CD4-positive, alpha-beta T cell treated with Interleukin-17A for 4 hours (primary cell): ENCODE data around the gene MEMO1.
"Not testable (repeated sequence)": the region's sequence is repeated elsewhere in the genome, so short reads cannot be mapped to it uniquely, and the experiment has no call there.

Source experiments
- DNase-seq: peaks from one replicate; pipeline ENCODE4 v3.0.0-alpha.2; 2020; ENCODE audit warnings: mixed read lengths

Gene MEMO1

DNA sequence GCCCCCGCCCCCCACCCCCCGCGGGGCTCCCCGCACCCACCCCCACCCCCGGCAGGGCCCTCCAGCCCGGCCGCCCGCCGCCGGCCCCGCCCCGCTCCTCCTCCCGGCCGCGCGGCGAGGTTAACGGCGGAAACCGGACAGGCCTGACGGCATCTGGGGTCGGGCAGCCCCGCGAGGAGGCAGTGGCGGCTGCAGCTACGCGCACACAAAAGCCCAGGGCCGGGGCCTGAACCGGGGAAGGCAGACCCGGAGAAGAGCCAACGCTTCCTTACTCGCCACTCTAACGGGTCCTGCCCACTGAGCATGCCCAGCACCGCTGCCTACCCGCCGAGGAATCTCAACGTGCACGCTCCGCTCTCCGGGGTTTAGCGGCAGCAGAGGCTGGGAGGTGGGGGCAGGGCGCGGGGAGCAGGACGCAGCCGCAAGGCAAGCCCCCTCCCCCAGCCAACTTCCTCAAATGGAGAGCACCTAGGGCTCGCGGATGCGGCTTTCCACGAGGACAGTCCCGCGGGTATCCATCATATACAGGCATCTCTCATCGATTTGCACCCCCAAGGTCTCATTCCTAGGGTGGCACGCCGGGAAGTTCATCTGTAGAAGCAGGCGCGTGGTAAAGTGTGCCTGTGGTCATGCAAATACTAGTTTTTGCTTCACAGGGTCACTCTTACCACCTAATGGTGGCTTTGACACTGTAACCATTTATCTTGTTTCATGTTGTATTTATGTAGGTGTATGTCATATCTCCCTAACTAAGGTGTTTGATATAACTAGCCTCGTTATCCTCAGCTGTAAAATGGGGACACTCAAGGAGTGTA, at the start of gene MEMO1:
TSS of gene MEMO1 (minus strand) at position 339 of the 815 bp plus-strand sequence. CDS start 761 bp downstream, outside the sequence.
- peak; percentile 95 for DNase-seq

DNA sequence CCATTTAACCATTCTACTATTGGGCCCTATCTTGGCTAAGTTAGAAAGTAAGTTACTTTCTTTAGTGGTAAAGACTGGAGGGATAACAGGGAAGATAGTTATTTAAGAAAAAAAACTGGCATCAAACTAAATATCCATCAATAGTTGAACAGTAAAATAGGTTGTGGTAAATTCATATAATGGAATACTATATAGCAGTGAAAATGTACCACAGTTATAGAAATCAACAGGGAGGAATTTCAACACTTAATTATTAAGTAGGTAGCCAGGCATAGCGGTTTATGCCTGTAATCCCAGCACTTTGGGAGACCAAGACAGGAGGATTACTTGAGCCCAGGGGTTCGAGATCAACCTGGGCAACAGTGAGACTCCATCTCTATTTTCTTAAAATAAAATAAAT, 49.5 kb upstream of the MEMO1 start:
- no peak for DNase-seq

DNA sequence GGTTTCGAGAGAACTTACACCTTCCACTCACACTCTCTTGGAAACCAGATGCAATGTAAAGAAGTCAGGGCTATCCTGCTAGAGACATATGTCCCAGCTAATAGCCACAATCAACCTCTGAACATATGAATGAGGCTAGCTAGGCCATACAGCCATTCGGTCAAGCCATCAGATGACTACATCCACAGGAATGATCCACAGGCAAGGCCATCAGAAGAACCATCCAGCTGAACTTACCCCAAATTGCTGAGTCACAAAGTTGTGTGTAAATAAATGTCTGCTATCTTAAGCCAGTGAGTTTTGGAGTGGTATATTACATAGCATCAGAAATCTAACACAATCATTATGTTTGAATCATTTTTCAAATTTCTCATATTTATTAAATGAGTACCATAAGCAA, 47.3 kb upstream of the MEMO1 start:
- DNase-seq: no peak

DNA sequence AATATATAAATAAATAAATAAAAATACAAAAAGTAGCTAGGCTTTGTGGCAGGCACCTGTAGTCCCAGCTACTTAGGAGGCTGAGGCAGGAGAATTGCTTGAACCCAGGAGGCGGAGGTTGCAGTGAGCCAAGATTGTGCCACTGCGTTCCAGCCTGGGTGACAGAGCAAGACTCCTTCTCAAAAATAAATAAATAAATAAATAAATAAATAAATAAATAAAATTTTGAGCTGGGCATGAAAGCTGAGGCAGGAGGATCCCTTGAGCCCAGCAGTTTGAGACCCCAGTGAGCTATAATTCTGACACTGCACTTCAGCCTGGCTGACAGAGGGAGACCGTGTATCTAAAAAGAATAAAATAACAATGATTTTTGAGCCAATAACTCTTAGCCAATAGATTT, 43.8 kb upstream of the MEMO1 start:
- not testable (repeated sequence) for DNase-seq

DNA sequence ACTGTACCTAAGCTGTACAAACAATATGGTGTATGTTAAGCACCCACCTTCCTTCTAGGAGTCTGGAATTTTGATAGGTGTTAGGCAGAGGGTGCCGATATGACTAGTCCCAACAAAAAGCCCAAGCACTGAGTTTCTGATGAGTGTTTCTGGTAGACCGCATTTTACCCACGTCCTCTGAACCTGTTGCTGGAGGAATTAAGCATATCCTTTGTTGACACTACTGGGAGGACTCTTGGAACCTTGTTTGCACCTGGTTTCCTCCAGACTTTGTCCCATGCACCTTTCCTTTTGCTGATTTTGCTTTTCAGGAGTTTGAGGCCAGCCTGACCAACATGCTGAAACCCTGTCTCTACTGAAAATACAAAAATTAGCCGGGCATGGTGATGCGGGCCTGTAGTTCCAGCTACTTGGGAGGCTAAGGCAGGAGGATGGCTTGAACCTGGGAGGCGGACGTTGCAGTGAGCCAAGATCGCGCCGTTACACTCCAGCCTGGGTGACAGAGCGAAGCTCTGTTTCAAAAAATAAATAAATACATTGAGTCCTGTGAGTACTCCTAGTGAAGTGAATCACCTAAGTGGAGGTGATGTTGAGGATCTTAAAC, 41.1 kb upstream of the MEMO1 start:
- no peak for DNase-seq

DNA sequence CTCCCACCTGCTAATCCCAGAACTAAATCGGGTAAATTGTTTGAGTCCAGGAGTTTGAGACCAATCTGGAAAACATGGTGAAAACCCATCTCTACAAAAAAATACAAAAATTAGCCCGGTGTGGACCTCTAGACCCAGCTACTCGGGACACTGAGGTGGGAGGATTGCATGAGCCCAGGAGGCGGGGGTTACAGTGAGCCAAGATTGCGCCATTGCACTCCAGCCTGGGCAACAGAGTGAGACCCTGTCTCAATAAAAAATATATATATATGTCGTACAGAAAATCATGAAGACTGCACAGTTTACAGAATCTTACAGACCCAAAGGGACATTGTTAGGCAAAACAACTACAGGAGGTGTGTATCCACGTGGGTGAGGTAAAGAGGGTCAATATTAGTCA, 32.8 kb upstream of the MEMO1 start:
- no peak for DNase-seq

DNA sequence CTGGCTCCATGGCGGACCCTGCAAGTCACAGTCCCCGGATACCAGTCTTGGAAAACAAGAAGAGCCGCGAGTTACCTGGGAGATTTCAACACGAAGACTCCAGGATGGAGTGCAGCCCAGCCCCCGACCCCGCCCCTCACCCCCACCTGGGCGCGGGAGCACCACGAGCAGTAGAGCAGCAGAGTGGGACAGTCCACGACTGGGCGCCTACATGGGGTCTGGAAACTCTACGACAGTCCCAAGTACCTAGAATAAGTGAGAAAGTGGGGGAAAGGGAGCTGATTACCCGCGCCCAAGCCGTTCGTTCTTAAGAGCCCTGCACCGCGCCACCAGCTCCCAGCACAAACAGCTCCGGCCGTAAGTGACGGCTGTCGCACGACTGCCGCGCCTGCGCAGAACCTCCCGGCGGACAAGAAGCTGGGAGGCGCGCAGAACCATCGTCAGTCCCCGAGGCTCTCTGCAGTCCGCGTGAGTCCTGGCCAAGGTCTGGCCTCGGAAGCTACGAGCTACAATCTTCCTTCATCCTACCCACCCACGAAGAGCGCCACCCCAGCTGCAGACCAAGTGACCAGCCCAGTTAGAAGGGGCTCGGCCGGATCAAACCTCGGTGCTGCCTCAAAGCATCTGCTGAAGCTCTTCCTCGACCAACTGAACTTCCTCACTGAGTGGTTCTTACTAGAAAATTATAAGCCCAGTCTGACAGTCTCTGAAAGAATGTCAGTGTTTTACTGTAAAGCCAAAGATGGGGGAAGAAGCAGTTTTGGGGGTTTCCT, 28.8 kb upstream of the MEMO1 start, which contains the start of gene DPY30:
TSS of gene DPY30 (minus strand) at position 359 of the 773 bp plus-strand sequence. CDS start at position 10, 349 bp downstream.
- peak; percentile 92 for DNase-seq

DNA sequence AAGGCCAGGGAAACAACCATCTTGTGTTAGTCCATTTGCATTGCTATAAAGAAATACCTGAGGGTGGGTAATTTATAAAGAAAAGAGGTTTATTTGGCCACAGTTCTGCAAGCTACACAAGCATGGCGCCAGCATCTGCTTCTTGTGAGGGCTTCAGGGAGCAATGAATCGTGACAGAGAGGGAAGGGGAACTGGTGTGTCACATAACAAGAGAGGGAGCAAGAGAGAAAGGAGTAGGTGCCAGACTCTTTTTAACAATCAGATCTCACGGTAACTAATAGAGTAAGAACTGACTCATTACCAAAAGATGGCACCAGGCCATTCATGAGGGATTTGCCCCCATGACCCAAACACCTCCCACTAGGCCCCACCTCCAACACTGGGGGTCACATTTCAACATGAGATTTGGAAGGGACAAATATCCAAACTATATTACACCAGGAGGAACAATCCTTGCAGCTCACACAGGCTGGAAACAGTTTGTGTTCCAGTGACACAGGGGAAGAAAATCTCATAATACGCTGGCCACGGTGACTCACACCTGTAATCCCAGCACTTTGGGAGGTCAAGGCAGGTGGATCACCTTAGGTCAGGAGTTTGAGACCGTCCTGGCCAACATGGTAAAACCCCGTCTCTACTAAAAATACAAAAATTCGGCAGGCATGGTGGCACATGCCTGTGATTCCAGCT, 23.5 kb upstream of the MEMO1 start:
- DNase-seq: not testable (repeated sequence)

DNA sequence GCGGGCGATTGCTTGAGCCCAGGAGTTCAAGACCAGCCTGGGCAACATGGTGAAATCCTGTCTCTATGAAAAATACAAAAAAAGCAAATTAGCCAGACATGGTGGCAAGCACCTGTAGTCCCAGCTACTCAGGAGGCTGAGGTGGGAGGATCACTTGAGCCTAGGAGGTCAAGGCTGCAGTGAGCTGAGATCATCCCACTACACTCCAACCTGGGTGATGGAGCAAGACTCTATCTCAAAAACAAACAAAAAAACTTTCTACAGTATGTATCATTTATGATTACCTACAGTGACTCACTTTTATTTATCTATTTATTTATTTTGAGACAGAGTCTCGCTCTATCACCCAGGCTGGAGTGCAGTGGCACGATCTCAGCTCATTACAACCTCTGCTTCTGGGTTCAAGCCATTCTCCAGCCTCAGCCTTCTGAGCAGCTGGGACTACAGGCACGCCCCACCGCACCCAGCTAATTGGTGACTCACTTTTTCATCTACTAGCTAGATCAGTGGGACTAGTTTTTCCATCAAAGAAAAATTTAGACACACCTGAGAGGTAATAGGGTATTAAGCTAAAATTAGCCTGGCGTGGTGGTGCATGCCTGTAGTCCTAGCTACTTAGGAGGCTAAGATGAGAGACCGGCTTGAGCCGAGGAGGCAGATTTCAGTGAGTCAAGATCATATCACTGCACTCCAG, 8.1 kb upstream of the MEMO1 start:
- DNase-seq: not testable (repeated sequence)

DNA sequence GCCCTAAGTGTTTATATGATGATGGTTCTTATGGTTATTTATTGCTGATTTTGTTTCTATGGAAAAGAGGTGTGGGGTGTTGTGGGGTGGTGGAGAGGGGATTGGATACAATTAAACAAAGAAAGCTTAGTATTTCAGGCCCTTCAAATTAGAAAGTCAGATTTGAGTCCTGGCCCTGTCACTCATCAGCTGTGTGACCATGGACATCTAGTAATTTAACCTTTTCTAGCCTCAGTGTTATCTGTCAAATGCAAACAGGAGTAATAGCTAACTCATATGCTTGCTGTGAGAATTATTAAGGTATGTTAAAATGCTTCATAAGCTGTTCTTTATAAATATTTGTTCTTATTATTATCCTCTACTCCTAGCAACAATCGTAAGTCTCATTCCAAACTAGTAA, 2.1 kb upstream of the MEMO1 start:
- DNase-seq: no peak

DNA sequence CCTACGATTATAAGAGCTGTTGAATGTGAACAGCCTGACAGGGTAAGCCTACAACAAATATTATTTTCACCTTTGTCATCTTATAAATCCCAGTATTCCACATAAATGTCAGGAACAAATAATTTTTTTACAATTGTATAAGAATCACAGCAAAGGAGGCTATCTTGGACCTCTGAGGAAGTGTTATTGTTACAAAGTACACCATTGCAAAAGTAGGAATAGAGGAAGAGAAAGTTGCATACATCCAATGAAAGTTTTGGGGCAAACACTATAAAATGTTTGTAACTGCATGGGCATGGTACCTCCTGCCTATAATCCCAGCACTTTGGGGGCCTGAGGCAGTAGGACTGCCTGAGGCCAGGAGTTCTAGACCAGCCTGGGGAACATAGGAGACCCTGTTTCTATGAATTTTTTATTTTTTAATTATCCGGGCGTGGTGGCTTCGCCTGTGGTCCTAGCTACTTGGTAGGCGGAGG, 715 bp upstream of the MEMO1 start:
- no peak for DNase-seq

DNA sequence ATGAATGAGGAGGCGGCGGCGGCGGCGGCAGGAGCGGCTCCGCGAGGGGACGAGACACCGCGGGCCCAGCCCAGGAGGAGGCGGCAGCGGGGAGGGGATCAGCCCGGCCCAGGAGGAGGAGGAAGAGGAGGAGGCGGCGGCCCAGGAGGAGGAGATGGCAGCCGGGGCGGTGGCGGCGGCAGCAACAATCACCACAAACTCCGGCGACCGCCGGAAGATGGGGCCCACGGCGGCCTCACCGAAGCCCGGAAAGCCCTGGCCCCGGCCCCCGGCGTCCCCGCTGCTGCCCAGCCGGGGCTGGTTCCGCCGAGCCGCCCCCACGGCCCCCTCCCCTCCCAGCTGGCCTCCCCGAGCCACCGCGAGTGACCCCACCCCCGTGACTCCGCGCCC, 533 bp downstream of the MEMO1 start:
- peak; percentile 75 for DNase-seq

DNA sequence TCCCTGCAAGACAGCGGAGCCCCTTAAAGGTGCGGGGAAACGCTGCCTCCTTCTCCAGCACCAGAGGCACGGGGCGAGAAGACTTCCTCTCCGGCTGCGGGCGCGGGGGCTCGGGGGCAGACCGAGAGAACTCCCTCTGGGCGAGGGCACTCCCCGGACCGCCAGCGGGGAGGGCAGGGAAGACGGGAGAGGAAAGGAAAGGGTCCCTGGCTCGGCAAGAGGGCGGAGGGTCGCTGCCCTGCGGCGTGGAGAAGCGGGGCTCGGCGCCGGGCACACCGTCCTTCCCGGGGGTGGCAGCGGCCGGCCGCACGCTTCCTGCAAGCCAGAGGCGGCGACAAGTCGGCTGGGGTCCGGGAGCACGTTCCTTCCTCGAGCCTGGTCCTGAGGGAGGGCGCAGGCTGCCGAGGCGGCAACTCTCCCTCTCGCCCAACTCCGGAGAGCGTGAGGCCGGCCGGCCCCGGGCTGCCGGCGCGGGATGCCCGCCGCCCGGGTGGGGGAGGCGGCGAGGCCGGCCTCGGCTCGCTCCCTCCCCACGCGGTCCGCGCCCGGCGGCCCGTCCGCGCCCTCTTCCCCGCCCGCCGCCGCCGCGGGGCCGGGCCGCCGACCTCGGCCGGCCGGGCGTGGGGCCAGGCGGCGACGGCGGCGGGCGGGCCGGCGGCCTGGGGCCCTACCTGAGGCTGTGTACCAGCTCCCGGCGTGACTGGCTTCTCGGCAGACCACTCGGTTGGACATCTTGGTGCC, 1.1 kb downstream of the MEMO1 start:
- DNase-seq: peak; percentile 52

DNA sequence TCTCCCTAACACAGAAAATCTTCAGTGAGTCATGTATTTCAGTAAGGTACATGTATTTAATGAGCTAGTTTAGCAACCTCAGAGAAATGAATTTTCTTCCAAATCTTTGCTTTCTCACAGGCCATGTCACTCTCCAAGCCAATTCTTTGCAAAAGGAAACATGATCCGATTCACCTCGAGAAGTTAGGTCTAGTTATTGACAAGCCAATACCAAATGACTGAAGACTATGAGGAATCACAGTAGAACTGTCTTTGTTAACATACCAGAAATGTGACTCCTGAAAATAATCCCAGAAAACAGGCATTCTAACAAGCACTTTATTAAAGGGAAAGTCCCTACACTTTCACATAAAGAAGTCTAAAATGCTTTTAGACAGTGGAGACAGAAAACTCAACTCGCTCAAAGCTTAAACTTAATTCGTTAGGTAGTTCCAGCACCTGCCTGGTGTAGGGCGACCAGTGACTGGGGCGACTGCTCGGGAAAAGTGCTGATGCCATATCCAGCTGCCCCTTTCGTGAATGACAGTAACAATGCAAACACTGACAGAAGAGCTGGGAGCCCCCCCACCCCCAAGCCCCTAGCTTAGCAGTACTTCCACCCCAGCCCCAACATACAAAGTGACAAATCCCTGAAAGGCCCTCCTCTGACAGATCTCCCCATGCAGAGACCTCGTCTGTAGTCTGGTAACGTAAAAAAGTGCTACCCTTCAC, 1.8 kb downstream of the MEMO1 start:
- DNase-seq: peak; percentile 16

DNA sequence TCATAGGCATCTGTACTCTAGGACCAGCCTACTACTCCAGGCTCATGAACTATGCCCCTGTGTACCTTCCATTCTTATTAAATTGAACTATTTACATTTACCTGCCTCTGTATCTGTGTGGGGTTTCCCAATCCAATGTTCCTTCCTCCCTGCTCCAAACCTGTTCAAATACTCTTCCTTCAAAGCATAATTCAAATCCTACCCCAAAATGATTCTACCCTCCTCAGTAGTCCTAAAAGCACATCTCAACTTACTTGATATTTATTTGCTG, 3.8 kb downstream of the MEMO1 start:
- DNase-seq: no peak

DNA sequence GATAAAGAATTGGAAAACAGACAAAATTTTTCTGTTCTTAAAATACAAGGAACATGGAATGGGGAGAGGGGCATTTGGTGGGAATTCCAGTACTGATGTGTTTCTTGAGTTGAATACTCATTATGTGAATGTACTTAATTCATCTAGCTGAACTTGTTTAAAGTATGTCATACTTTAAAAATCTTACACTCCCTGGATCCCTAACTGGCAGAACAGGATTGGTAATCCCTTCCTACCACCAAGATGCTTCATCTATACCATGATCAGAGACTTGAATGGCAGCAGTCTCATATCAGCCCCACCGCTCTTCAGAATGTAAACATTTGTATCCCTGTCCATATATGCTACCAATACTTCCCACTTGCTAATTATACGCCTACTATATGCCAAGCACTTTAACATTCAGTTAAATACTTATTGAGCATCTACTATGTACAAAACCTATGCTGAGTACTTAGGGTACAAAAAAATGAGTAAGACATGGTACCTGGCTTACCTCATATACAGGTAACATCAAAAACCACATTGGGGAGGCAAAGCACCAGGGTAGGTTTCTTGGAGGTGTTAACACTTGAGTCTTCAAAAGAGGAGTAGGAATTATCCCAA, 5.3 kb downstream of the MEMO1 start:
- DNase-seq: no peak

DNA sequence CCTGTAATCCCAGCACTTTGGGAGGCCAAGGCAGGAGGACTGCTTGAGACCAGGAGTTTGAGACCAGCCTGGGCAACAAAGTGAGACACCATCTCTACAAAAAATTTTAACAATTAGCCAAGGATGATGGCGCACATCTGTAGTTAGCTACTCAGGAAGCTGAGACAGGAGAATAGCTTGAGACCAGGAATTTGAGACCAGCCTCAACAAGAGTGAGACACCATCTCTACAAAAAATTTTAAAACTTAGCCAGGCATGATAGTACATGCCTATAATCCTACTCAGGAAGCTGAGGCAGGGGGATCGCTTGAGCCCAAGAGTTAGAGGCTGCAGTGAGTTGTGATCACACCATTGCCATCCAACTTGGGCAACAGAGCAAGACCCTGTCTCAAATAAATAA, 7.0 kb downstream of the MEMO1 start:
- DNase-seq: no peak

DNA sequence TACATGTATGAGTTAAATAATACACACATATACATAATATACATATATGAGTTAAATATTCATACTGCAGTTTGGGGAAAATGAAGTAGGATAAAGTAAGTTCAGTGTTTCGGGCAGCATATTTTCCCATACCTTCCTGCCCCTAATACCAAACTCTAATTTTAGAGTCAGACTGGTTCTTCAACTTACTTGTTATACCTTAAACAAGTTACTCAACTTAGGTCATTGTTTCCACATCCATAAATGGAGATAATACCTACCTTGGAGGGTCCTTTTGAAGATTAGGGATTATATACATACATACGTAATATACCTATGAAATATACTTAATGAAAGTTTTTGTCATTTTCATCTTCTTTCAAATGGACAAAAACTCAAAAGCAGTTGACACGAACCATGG, 8.4 kb downstream of the MEMO1 start:
- no peak for DNase-seq

DNA sequence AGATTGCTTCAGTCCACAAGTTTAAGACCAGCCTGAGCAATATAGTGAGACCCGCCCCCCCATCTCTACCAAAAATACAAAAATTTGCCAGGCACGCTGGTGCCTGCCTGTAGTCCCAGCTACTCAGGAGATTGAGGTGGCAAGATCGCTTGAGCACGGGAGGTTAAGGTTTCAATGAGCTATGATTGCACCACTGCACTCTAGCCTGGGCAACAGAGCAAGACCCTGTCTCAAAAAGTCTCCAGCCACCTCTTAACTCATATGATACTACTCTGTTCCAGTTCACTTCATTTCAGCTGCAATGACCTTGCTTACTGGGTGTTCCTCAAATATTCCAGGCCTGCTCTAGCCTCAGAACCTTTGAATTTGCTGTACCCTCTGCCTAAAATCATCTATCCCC, 11.4 kb downstream of the MEMO1 start:
- no peak for DNase-seq

DNA sequence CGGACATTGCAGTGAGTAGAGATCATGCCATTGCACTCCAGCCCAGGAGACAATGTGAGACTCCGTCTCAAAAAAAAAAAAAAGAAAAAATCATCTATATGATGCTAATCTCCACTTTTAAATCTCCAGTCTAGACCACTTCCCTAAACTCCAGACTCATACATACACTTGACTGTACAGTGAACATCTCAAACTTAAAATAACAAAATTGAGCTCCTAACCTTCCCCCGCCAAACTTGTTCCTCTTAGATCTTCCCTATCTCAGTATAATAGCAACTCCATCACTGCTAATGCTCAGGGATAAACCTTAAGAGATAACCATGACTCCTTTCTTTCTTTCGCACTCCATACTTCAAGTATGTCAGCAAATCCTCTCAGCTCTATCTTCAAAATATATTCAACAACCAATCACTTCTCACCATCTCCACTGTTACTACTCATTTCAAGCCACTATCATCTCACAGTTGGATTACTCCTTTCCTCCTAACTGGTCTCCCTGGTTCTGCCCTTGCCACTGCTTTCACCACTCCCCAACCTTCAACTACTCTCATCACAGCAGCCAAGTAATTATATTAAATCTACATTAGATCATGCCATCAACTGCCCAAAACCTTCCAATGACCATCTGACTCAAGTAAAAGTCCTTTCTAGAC, 12.0 kb downstream of the MEMO1 start:
- no peak for DNase-seq
